GM21576 (cell line): ENCODE results near the gene QSOX1.

Source experiments
- ATAC-seq: cut with Tn5 transposase; IDR thresholded peaks from one replicate; pipeline ENCODE4 v1.9.1; 2021; ENCODE audit warnings: mild to moderate bottlenecking, moderate library complexity; ENCODE audit not compliant: unreplicated experiment

The QSOX1 gene

DNA sequence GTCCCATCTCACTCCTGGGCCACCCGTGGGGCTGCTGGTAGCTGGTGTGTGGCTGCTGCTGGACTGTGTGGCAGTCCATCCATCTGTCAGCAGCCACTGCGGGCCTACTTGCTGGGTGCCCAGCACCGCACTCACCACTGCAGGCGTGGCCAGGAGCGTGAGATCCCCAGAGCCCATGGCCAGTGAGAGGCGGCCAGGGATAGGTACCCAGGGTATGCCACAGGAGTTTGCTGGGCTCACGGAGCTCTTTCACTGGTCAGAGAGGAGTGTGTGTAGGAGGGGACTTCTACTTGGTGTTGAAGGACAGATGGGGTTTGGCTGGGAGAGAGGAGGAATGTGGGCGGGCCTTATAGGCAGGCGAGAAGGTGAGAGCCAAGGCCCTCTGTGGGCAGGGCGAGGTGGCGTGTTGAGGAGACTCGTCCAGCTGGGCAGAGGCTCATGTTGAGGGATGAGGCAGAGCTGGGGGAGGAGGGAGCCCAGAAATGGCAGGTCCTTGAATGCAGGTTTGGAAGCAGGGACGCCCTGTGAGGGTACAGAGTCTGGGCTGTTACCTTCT is 15.0 kb downstream of the QSOX1 start:
- ATAC-seq, result no peak

- no peak for ATAC-seq
Observed at GRCh38 chr1:180170546-180171151, 16.0 kb downstream of the QSOX1 start.

DNA sequence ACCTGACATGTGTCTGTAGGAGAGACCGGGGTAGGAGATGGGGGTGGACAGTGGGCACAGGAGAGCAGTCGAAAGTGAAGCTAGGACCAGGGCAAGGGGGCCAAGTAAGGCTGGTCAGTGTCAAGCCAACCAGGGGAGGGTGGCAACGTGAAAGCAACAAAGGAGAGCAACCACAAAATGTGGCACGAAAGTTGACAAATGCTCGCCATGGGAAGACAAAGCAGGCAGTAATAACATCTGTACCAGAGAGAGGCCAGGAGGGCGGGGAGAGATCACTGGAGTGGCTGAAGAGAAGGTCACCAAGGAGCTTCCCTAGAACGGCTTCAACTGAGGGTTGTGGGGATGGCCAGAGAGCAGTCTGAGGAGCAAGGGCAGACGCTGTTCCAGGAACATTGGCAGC is 17.0 kb downstream of the QSOX1 start:
- ATAC-seq, result no peak

DNA sequence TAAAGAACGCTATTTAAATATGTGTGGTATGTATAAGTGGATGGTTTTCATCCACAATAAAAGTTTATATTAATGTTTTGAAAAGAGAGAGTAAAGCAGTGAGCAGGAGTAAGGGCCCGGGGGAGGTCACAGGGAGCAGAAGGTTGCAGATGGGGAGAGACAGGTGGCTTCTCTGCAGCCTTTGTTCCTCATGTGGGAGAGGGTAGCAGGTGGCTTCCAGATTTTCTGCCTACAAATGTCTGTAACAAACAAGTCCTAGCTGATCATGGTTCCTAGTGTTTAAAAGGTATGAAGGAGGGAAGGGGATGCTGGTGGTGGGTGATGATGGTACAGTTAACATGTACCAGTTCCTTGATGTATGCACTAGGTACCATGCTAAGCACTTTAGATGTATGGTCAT is 18.8 kb downstream of the QSOX1 start:
- no peak for ATAC-seq

GRCh38 chr1:180173952-180174351 is 19.3 kb downstream of the QSOX1 start:
- no peak for ATAC-seq

- ATAC-seq, result no peak
Observed at GRCh38 chr1:180175291-180175690, 20.6 kb downstream of the QSOX1 start.

DNA sequence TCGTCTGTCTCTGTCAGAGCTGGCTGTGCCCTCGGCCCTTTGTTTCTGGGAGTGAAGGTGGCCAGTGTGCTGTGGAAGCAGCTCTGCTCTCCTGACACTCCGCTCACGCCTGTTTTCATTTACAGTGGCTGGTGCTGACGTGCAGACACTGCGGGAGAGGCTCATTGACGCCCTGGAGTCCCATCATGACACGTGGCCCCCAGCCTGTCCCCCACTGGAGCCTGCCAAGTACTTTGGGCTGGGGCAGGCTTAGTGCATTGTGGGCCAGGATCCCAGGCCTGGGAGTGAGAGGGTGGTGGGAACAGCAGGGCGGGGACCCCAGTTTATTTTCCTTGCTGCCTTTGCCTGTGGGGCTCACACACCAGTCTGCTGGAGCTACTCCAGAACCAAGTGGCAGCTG is 21.1 kb downstream of the QSOX1 start:
- no peak for ATAC-seq

GRCh38 chr1:180176965-180177364 is 22.3 kb downstream of the QSOX1 start:
- no peak for ATAC-seq

- no peak for ATAC-seq
Observed at GRCh38 chr1:180177931-180178330, 23.3 kb downstream of the QSOX1 start.

- no peak for ATAC-seq
Observed at GRCh38 chr1:180178511-180179161, 24.0 kb downstream of the QSOX1 start.

GRCh38 chr1:180179162-180179957 is 24.7 kb downstream of the QSOX1 start:
- no peak for ATAC-seq

GRCh38 chr1:180181048-180181447 is 26.4 kb downstream of the QSOX1 start:
- no peak for ATAC-seq

DNA sequence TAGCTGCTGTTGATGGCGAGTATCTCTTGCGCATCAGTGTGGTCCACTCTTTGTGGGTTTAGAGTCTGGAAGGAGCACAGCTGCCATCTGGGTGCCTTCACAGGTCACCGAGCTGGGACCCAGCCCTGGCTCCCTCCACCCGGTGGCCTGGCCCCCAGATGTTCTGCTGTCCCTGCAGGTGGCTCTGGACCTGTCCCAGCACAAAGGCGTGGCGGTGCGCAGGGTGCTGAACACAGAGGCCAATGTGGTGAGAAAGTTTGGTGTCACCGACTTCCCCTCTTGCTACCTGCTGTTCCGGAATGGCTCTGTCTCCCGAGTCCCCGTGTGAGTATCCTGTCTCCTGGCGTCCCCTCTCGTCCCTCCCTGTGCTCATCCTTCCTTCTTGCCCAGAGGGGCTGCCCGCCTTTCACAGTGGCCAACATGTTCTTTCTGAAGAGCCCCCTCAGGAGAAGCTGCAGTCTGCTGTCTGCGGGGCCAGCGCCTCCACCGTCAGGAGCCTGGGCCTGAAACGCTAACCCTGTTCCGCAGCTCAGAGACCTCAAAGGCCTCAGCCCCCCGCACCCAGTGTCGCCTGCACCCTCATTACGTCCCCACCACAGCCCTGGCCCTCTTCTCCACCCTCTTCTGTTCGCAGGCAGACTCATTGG is 27.4 kb downstream of the QSOX1 start:
- ATAC-seq, result no peak

- ATAC-seq, result no peak
Observed at GRCh38 chr1:180182643-180183311, 28.1 kb downstream of the QSOX1 start.

DNA sequence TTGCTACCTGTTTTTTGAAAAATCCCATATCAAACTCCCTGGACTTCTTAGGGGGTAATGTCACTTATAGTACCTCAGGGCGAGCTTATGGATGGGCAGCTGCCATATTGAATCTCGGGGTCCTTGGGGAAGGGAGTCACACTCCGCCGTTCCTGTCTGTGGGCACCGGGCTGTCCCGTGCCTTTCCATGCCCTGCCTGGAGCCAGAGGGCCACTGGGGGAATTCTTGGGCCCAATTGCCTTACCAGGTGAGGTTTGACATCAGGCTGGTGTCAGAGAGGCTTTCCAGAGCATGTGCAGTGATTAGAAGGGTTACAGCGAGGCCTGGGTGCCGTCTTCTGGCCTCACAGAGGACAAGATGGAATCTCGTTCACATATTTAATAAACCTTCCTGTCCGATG is 28.8 kb downstream of the QSOX1 start:
- ATAC-seq, result no peak

GRCh38 chr1:180184041-180184440 is 29.4 kb downstream of the QSOX1 start:
- ATAC-seq, result no peak

DNA sequence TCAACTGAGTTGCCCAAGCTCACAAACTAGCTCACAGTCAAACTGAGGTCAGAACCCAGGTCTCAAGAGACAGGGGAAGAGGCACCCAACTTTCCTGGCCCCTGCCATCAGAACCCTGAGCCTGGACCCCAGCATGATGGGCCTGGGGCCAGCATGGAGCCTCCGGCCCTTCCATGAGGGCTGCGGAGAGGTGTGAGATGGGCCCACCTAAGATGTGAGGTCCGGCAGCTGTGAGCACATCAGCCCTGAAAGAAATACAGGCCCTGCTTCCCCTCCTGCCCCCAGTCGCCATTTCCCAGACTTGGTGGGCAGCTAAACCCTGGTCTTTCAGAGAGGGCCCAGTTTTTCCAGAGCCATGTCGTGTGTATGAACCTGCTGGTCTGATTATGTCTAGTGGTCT is 30.6 kb downstream of the QSOX1 start:
- no peak for ATAC-seq

GRCh38 chr1:180185971-180186645 is 31.4 kb downstream of the QSOX1 start:
- ATAC-seq, result no peak

GRCh38 chr1:180186831-180187230 is 32.2 kb downstream of the QSOX1 start:
- no peak for ATAC-seq

DNA sequence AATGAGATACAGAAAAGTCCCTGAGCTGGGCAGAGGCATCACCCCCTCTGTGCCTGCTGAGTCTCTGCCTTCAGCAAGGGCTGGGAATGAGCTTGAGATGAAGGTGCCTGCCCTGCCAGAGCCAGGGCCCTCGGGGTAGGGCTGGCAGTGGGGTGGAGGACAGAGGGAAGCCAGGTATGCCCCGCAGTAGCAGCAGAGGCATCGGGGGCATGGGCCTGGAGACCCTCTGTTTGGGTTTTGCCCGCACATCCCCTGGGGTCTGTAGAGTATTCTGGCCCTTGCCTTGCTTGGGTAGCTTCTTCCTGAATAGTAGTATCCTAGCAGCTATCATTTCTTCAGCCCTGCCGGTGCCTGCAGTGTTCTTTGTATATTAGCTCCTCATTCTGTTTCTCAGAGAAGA is 33.0 kb downstream of the QSOX1 start:
- no peak for ATAC-seq
